ENCODE data around the gene KCNK4. TPM values are rescaled to one million over a fixed set of nuclear protein-coding genes. Genes with fewer than 3 reads are reported as not detected.

The KCNK4 gene
- total and polyA plus RNA-seq, 12 donors = 0.10 to 0.54 TPM; not detected in 10

GRCh38 chr11:64252003-64252872, 38.9 kb upstream of the KCNK4 start:
- intact Hi-C loops (cut with DNase I) = no loop called here

GRCh38 chr11:64253043-64253442, 38.1 kb upstream of the KCNK4 start:
- no peaks in the 10 kb centered on the region for H3K27me3 ChIP-seq
- peak overlapping the region in 3 of 5 donors; percentile 11 to 77 (median 52) for H3K27ac ChIP-seq
- TF ChIP-seq POLR2A (IDR thresholded peaks at IDR 0.05) = no peak
- TF ChIP-seq CTCF (IDR thresholded peaks at IDR 0.05) = no peak
- DNase-seq = peak in 1 of 7 donors; percentile 9
- WGBS, 4 donors = 68 to 77% (median 71%) methylated on average over 2 to 8 of the region's 8 CpGs
- intact Hi-C loops (cut with DNase I) = no loop called here
- H3K4me3 ChIP-seq = peak overlapping the region in 1 of 4 donors; percentile 94
- peaks cover 26 to 28% of the 10 kb centered on the region in 2 donors for H3K4me1 ChIP-seq (replicated peaks in 1 of 2)
- H3K9me3 ChIP-seq (replicated peaks in 1 of 3) = no peaks in the 10 kb centered on the region
- peaks cover 0 to 37% of the 10 kb centered on the region in 2 donors for H3K36me3 ChIP-seq (replicated peaks in 1 of 2)

More at GRCh38 chr11:64252003-64252872, 38.9 kb upstream of the KCNK4 start:
- DNase-seq = peak in 2 of 7 donors; percentile 43 to 62
- Histone ChIP-seq H3K27me3 (no peaks in the 10 kb centered on the region), H3K9me3 (replicated peaks in 1 of 3) (no peaks in the 10 kb centered on the region), H3K4me3 (peak overlapping the region in 3 of 4 donors; percentile 28 to 94 (median 56)), H3K27ac (peak overlapping the region in 3 of 5 donors; percentile 11 to 77 (median 70)), H3K4me1 (replicated peaks in 1 of 2) (peaks cover 29 to 35% of the 10 kb centered on the region in 2 donors), H3K36me3 (replicated peaks in 1 of 2) (peaks cover 0 to 28% of the 10 kb centered on the region in 2 donors)
- TF ChIP-seq POLR2A (IDR thresholded peaks at IDR 0.05) (no peak), CTCF (IDR thresholded peaks at IDR 0.05) (peak in 4 of 6 experiments; percentile 10 to 32 (median 24))
- 3 to 5% (median 4%) methylated on average over 14 to 23 of the region's 23 CpGs for WGBS, 4 donors

DNA sequence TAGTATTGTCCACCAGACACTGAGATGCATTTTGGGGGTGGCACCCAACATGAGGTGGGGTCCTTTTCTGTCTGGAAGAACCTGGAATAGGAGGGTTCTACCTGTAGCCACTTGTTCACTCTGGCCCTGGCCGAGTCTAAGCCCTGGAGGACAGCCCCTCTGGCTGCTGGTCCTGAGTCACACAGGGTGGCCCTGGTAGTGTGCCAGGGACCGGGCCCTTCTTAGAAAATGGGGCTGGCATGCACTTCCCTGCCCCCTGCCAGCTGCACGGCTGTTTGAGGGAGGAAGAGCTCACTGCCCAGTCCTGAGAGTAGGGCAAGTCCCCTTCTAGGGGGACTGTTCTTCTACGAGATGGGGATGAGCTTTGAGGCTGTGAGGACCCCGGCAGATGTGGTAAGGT, 37.6 kb upstream of the KCNK4 start:
- H3K9me3 ChIP-seq (replicated peaks in 1 of 3) = no peaks in the 10 kb centered on the region
- 22 to 55% (median 34%) methylated on average over 3 to 5 of the region's 5 CpGs for WGBS, 4 donors
- peak overlapping the region in 2 of 5 donors; percentile 52 to 77 for H3K27ac ChIP-seq
- intact Hi-C loops (cut with DNase I) = no loop called here
- peaks cover 26 to 28% of the 10 kb centered on the region in 2 donors for H3K4me1 ChIP-seq (replicated peaks in 1 of 2)
- H3K27me3 ChIP-seq = no peaks in the 10 kb centered on the region
- no peak for TF ChIP-seq CTCF (IDR thresholded peaks at IDR 0.05)
- no peak overlapping the region for H3K4me3 ChIP-seq
- DNase-seq = peak; percentile 78 to 91 (median 87)
- peaks cover 0 to 41% of the 10 kb centered on the region in 2 donors for H3K36me3 ChIP-seq (replicated peaks in 1 of 2)

GRCh38 chr11:64254326-64254725, 36.8 kb upstream of the KCNK4 start:
- 77 to 93% (median 88%) methylated on average over 5 to 7 of the region's 7 CpGs; no CpG with 5 or more reads in 1 of the 4 donors for WGBS, 4 donors
- TF ChIP-seq CTCF (IDR thresholded peaks at IDR 0.05) (no peak), POLR2A (IDR thresholded peaks at IDR 0.05) (no peak)
- Histone ChIP-seq H3K27ac (no peak overlapping the region), H3K4me1 (replicated peaks in 1 of 2) (peaks cover 26 to 28% of the 10 kb centered on the region in 2 donors), H3K9me3 (replicated peaks in 1 of 3) (no peaks in the 10 kb centered on the region), H3K27me3 (no peaks in the 10 kb centered on the region), H3K4me3 (no peak overlapping the region), H3K36me3 (replicated peaks in 1 of 2) (peaks cover 0 to 49% of the 10 kb centered on the region in 2 donors)
- DNase-seq = no peak
- intact Hi-C loops (cut with DNase I) = no loop called here

Data from adrenal gland (tissue), 12 donors.